ENCODE data around the gene AMPD2.

GRCh38 chr1:109615879-109616278, 3.8 kb upstream of the AMPD2 start:
- TF ChIP-seq CTCF (IDR thresholded peaks at IDR 0.05 in 2 of 3, conservative IDR thresholded peaks at IDR 0.05 in 1 of 3; ENCODE audit: borderline replicate concordance in 1 of 3, insufficient read depth in 1 of 3, low read depth in 2 of 3, low read length in 2 of 3) (no peak), YY1 (IDR thresholded peaks at IDR 0.05; ENCODE audit: extremely low read depth, insufficient replicate concordance, low read depth, low read length) (no peak), POLR2A (IDR thresholded peaks at IDR 0.05; ENCODE audit: borderline replicate concordance, extremely low read depth, insufficient read depth, insufficient read length) (no peak), MAX (IDR thresholded peaks at IDR 0.05) (no peak), SP1 (IDR thresholded peaks at IDR 0.05; ENCODE audit: low read depth) (no peak)
